Measurements from ENCODE around the gene IMPA2.
"Not testable (repeated sequence)": the region's sequence is repeated elsewhere in the genome, so short reads cannot be mapped to it uniquely, and the experiment has no call there.

Gene IMPA2

GRCh38 chr18:11981192-11981542 is at the start of gene IMPA2:
IMPA2 (plus strand) TSS chr18:11981507; CDS start chr18:11981670, 163 bp downstream.
- DNase-seq (ENCODE audit: low spot score), result no peak

GRCh38 chr18:11932393-11932792 is 48.9 kb upstream of the IMPA2 start:
- no peak for DNase-seq (ENCODE audit: low spot score)

- peak; percentile 82 for DNase-seq (ENCODE audit: low spot score)
Observed at GRCh38 chr18:11937874-11938478, 43.3 kb upstream of the IMPA2 start.

GRCh38 chr18:11940956-11941355 is 40.4 kb upstream of the IMPA2 start:
- no peak for DNase-seq (ENCODE audit: low spot score)

GRCh38 chr18:11943551-11943950 is 37.8 kb upstream of the IMPA2 start:
- DNase-seq (ENCODE audit: low spot score), result no peak

GRCh38 chr18:11944252-11944651 is 37.1 kb upstream of the IMPA2 start:
- DNase-seq (ENCODE audit: low spot score), result no peak

- DNase-seq (ENCODE audit: low spot score), result no peak
Observed at GRCh38 chr18:11944786-11945185, 36.5 kb upstream of the IMPA2 start.

- DNase-seq (ENCODE audit: low spot score), result not testable (repeated sequence)
Observed at GRCh38 chr18:11945834-11946659, 35.3 kb upstream of the IMPA2 start.

- DNase-seq (ENCODE audit: low spot score), result no peak
Observed at GRCh38 chr18:11946756-11947155, 34.6 kb upstream of the IMPA2 start.

- no peak for DNase-seq (ENCODE audit: low spot score)
Observed at GRCh38 chr18:11947214-11948191, 33.8 kb upstream of the IMPA2 start.

- no peak for DNase-seq (ENCODE audit: low spot score)
Observed at GRCh38 chr18:11948852-11949523, 32.3 kb upstream of the IMPA2 start.

GRCh38 chr18:11950824-11951223 is 30.5 kb upstream of the IMPA2 start:
- DNase-seq (ENCODE audit: low spot score), result no peak

GRCh38 chr18:11951390-11951851 is 29.9 kb upstream of the IMPA2 start:
- DNase-seq (ENCODE audit: low spot score), result no peak

GRCh38 chr18:11953113-11953512 is 28.2 kb upstream of the IMPA2 start:
- no peak for DNase-seq (ENCODE audit: low spot score)

- DNase-seq (ENCODE audit: low spot score), result no peak
Observed at GRCh38 chr18:11955239-11956029, 25.9 kb upstream of the IMPA2 start.

- DNase-seq (ENCODE audit: low spot score), result no peak
Observed at GRCh38 chr18:11956371-11957308, 24.7 kb upstream of the IMPA2 start.

GRCh38 chr18:11957636-11958035 is 23.7 kb upstream of the IMPA2 start:
- no peak for DNase-seq (ENCODE audit: low spot score)

GRCh38 chr18:11959651-11960050 is 21.7 kb upstream of the IMPA2 start:
- DNase-seq (ENCODE audit: low spot score), result not testable (repeated sequence)

- no peak for DNase-seq (ENCODE audit: low spot score)
Observed at GRCh38 chr18:11960743-11961380, 20.4 kb upstream of the IMPA2 start.

Data from NAMALWA (cell line).